Inflammatory macrophage (primary cell): ENCODE results near the gene RNASE2.
"Not testable (repeated sequence)": the region's sequence is repeated elsewhere in the genome, so short reads cannot be mapped to it uniquely, and the experiment has no call there.

Experiments
- DNase-seq, 2 donors: peaks; one replicate each; pipeline ENCODE4 v3.0.0-alpha.2; 2020 to 2022
- total RNA-seq, 18 experiments: gene quantifications; one replicate each; lab custom pipeline; 2026; ENCODE audit warnings: mixed read lengths in 6 of 18, inconsistent platforms in 2 of 18; lab: John Stamatoyannopoulos, UW

The RNASE2 gene
- total RNA-seq: 0.16 to 31.1 (median 1.5) reads per million in 18 experiments

GRCh38 chr14:20954736-20955537 lies at the start of gene RNASE2:
Gene RNASE2, plus strand, starts transcription at chr14:20955487. Its CDS starts 285 bp downstream, at chr14:20955772.
- peak; percentile 8 to 72 for DNase-seq

DNA sequence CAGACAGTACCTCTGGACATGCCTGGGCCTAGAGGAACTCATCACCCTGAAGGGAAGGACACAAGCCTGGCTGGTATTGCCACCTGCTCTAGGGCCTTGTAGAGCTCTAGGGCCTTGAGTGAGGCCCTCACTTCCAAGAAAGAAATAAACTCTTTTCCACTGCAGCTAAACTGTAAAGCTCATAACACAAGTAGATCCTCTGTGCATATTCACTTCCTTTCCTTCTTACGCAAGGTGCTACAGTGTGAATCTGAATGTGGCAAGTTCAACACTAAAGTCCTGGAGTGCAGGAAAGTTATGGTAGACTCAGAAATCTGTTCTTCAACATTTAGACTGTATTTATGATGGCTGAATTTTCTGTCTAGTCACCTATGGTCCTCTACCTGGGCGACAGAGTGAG lies 49.6 kb upstream of the RNASE2 start:
- DNase-seq: peak; percentile 15 to 68

DNA sequence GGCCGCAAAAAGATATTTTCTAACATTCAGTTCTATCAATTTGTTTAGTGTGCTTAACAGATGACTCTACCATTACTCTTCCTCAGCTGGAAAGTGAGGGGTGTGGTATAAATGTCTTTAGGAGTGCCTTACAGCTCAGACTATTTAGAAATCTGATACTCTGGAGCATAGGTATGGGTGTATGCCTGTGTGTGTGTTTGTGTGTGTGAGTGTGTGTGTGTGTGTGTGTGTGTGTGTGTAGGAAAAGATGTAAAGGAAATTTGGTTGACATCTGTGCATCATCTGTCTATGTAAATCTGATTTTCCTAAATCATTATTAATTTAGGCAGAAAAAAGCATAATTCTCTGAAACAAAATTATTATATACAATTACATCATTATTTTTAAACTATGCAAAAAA lies 48.1 kb upstream of the RNASE2 start:
- DNase-seq: no peak

- DNase-seq: not testable (repeated sequence)
These were observed 44.5 kb upstream of the RNASE2 start for GRCh38 chr14:20910822-20911221.

DNA sequence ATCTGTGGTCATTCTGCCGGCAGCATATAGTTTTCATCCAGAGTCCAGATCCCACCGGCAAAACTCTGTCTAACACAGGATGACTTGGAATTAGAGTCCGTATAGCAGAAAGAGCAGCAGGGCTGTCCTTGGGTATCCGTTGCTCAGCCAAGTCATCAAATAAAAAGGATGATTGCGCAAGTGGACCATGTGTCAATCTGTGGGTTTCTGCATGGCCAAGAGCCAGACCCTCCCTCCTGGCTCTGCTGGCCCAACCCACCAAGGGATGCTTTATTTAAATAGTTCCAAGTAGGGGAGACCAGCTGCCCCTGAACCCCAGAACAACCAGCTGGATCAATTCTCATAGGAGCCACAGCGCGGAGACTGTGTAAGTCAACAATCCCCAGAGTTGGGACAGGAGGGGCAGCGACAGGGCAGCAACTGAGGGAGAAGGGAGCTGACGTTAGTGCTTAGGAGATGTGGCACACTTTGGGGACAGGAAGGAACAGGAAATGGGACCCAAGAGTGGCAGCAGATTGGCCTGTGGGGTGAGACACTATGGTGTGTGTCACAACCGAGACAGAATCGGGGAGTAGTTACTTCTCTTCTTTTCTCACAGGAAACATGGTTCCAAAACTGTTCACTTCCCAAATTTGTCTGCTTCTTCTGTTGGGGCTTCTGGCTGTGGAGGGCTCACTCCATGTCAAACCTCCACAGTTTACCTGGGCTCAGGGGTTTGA lies 36.1 kb upstream of the RNASE2 start:
- DNase-seq: peak; percentile 43 to 68

GRCh38 chr14:20923766-20924297 lies 31.5 kb upstream of the RNASE2 start:
- not testable (repeated sequence) for DNase-seq

GRCh38 chr14:20934148-20934762 lies 21.0 kb upstream of the RNASE2 start:
- DNase-seq: peak; percentile 26 to 39

DNA sequence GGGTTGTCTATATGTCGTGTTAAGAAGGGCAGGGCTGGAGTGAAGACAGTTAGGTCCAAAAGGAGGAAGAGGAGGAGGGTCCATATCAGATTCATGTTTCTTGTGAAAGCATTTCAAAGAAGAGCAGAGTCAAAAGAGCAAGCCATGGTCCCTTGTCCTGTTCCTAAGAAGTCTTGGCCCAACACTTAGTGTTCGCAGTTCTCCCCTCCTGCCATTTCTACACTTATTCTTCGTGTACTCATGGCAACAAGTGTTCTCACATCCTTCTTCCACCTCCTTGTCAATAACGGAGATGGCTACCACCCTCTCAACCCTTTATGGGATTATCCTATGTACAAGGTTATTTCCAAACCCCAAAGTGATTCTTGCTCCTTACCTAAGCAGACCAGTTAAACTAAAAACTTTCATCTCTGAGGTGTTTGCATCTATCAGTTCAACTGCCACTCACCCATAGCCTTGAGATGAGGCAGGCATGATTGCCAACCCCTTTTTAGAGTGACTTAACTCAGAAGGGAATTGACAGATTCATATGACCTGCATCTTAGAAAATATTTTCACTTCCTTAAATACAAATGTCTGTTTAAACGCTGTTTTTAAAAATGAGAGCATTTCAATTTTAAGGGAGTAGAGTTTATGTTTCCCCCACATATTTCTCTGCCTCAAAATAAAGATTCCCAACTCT lies 19.8 kb upstream of the RNASE2 start:
- DNase-seq: peak; percentile 57 to 68

DNA sequence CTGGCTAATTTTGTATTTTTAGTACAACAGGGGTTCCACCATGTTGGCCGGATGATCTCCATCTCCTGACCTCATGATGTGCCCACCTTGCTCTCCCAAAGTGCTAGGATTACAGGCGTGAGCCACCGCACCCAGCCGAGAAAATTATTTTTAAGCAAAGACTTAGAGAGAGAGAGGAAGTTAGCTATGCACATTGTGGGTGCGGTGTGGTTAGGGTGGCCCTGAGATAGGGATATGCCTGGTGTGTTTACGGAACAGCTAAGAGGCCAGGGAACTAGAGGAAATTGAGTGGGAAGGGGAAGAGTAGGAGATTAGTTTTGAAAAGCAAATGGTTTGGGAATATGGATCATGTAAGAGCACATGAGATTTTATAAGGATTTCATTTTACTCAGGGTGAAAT lies 10.1 kb upstream of the RNASE2 start:
- DNase-seq: peak; percentile 69 to 82

DNA sequence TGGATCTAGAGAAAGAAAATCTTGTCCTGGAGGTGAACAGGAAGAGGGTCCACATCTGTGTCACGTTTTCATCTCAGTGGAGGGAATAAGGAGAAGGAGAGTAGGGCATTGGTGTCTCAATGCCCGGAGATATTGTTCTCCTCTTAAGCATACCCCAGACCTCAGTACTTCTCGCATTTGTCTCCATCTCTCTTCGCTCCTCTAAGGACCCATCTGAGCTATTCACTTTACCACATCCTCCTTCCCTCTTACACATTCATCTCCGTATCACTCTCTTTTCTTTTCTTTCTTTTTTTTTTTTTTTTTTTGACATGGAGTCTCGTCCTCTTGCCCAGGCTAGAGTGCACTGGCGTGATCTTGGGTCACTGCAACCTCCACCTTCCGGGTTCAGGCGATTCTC lies 8.6 kb upstream of the RNASE2 start:
- not testable (repeated sequence) for DNase-seq

DNA sequence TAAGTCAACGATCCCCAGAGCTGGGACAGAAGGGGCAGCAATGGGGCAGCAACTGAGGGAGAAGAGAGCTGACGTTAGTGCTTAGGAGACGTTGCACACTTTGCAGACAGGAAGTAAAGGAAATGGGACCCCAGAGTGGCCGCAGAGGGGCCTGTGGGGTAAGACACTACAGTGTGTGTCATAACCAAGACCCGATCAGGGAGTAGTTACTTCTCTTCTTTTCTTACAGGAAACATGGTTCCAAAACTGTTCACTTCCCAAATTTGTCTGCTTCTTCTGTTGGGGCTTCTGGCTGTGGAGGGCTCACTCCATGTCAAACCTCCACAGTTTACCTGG lies 219 bp downstream of the RNASE2 start:
- DNase-seq: peak; percentile 42 to 61

DNA sequence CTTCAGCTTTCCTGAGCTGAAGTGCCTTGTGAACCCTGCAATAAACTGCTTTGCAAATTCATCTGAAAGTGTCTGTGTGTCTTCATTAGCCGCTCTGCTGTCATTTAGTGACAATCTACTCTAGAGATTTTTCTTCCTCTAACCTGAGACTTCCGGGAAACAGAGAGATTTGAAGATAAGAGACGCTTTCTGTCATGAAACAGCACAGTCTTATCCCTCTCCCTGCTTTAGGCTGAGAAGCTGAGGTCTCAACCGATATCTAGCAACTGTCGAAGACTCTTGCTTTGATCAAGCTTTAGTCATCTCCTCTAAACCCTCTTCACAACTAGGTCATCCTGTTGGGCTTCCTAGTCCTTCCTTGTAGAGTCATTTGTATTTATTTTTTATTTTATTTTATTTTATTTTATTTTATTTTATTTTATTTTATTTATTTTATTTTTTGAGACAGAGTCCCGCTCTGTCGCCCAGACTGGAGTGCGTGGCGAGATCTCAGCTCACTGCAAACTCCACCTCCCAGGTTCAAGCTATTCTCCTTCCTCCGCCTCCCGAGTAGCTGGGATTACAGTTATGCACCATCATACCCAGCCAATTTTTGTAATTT lies 1.2 kb downstream of the RNASE2 start:
- no peak for DNase-seq

- DNase-seq: not testable (repeated sequence)
These were observed 3.7 kb downstream of the RNASE2 start for GRCh38 chr14:20958946-20959345.

- no peak for DNase-seq
These were observed 14.0 kb downstream of the RNASE2 start for GRCh38 chr14:20969336-20969735.

DNA sequence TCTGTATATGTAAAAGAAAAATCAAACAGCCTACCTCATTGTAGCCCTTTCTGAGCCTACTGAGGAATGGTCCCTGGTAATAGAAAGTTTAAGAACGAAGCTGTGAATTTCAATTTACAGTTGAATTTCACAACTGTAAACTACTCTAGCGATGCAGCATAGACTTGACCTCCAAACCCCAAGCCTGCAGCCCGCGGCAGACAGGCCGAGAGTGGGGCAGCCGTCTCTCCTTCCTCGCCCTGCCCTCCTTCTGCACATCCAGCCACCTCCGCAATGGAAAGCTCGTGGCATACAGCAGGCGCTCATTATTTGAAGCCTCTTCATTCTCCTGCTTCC lies 15.3 kb downstream of the RNASE2 start:
- DNase-seq: no peak

GRCh38 chr14:20970983-20971704 lies 15.9 kb downstream of the RNASE2 start:
- peak; percentile 86 to 87 for DNase-seq

DNA sequence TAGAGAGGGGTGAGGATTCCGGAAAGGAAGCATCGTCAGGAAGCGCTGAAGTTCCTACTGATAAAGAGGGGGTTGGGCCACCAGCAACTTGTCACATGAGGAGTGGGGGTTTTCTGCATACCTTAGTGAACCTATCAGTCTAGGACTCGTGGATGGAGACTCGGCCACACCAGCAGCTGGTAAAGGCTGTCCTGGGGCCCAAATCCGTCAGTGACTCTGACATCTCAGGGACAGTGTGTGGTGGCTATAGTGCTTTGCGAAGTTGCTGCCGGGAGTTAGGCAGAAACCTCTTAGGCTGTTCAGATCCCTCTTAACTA lies 16.4 kb downstream of the RNASE2 start:
- no peak for DNase-seq

DNA sequence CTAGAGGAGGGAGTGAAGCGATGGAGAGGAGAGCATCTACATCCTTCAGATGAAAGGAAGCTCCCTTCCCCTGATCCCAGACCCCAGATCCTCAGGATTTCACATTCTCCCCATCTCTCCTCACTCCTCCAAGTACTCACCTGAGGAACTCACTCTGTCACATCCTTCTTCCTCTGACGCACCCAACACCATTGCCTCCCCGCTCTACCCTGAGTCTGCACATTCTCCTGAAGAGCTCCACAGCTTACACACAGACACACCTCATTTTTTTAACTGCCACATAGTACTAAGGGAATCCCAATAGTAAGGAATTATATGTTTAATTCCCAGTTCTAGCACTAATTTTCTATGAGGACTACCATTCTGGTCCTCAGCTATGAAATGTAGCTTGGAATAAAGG lies 18.2 kb downstream of the RNASE2 start:
- DNase-seq: no peak

GRCh38 chr14:20976291-20976690 lies 21.0 kb downstream of the RNASE2 start:
- DNase-seq: no peak

DNA sequence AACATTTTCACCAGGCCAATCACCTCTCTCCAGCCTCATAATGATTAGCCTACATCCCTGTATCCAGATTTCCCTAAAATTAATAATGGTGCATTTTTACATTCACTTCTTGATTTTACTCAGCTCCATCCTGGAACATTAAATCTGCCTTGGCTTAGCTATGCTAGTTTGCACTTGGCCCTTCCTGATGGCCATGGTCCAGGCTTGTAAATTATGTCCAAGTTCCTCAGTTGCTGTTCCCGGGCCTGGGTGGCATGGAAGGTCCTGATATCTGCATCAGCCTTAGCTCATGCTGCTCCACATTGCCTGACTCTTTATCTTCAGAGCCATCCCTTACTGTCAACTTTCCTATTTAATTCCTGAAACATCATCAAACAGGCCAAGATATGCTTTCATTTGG lies 23.4 kb downstream of the RNASE2 start:
- no peak for DNase-seq

DNA sequence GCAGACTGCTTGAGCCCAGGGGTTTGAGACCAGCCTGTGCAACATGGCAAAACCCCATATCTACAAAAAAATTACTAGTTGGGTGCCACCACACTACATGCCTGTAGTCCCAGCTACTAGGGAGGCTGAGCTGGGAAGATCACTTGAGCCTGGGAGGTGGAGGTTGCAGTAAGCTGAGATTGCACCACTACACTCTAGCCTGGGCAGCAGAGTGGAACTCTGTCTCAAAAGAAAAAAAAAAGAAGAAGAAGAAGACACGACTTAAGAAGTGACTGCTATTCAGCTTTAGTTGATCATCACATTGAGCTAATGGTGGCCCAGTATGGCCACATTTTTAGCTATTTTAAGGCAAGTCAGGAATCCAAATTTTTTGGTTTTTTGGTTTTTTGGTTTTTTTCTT lies 25.6 kb downstream of the RNASE2 start:
- peak; percentile 56 to 62 for DNase-seq
